Hepatocyte (in vitro differentiated cells): ENCODE data around the gene TACSTD2. TPM values are rescaled to one million over a fixed set of nuclear protein-coding genes. Genes with fewer than 3 reads are reported as not detected.

ENCODE experiments used
- DNase-seq: peaks from one replicate; pipeline ENCODE4 v3.0.0-alpha.2; 2016; ENCODE audit warnings: low spot score
- H2AFZ ChIP-seq: fragments of 200-600 bp; sonication (generic); 2 replicates; pipeline ENCODE4 v1.6.0; 2016; ENCODE audit warnings: antibody characterized with exemption, mild to moderate bottlenecking
- H3K27ac ChIP-seq: fragments of 200-600 bp; sonication (generic); 2 replicates; pipeline ENCODE4 v1.5.1; 2016; ENCODE audit warnings: mild to moderate bottlenecking
- H3K27me3 ChIP-seq: fragments of 200-600 bp; sonication (generic); 2 replicates; pipeline ENCODE4 v1.6.1; 2016
- H3K36me3 ChIP-seq: fragments of 200-600 bp; sonication (generic); replicated peaks from 2 replicates; pipeline ENCODE4 v1.5.1; 2016; ENCODE audit warnings: low read depth; ENCODE audit not compliant: insufficient read depth
- H3K4me1 ChIP-seq: fragments of 200-600 bp; sonication (generic); 2 replicates; pipeline ENCODE4 v1.5.1; 2016; ENCODE audit warnings: mild to moderate bottlenecking, moderate library complexity; ENCODE audit not compliant: insufficient read depth
- H3K4me2 ChIP-seq: fragments of 200-600 bp; sonication (generic); 2 replicates; pipeline ENCODE4 v1.6.0; 2016
- H3K4me3 ChIP-seq: fragments of 200-600 bp; sonication (generic); 2 replicates; pipeline ENCODE4 v1.5.1; 2016; ENCODE audit warnings: mild to moderate bottlenecking
- H3K79me2 ChIP-seq: fragments of 200-600 bp; sonication (generic); 2 replicates; pipeline ENCODE4 v1.6.0; 2017; ENCODE audit warnings: mild to moderate bottlenecking
- H3K9me2 ChIP-seq: fragments of 200-600 bp; sonication (generic); replicated peaks from 2 replicates; pipeline ENCODE4 v1.6.0; 2017; ENCODE audit warnings: mild to moderate bottlenecking; ENCODE audit not compliant: insufficient read depth
- H3K9me3 ChIP-seq: fragments of 200-600 bp; sonication (generic); 2 replicates; pipeline ENCODE4 v1.5.1; 2016; ENCODE audit warnings: low read depth, mild to moderate bottlenecking
- H4K20me1 ChIP-seq: fragments of 200-600 bp; sonication (generic); 2 replicates; pipeline ENCODE4 v1.6.0; 2016; ENCODE audit warnings: mild to moderate bottlenecking; ENCODE audit not compliant: insufficient read depth, poor library complexity, severe bottlenecking
- EZH2 ChIP-seq: fragments of 200-600 bp; sonication (generic); IDR thresholded peaks from 2 replicates; pipeline ENCODE4 v1.6.1; 2016; ENCODE audit warnings: antibody characterized with exemption, mild to moderate bottlenecking, borderline replicate concordance
- EZH2phosphoT487 ChIP-seq: fragments of 200-600 bp; sonication (generic); IDR thresholded peaks from one replicate; pipeline ENCODE4 v1.6.1; 2018; ENCODE audit warnings: antibody characterized with exemption, mild to moderate bottlenecking, low read depth, moderate library complexity; ENCODE audit not compliant: unreplicated experiment, severe bottlenecking
- WGBS: methylation state at CpG from one replicate; pipeline ENCODE4 v1.1.6; 2016; ENCODE audit warnings: low lambda C conversion rate; ENCODE audit errors: missing lambda C conversion rate; 5-methylcytosine and 5-hydroxymethylcytosine counted together
- polyA plus RNA-seq: library from polyadenylated mRNA; unstranded; fragments of >200 nt; fragmentation: Nextera tagmentation; extraction: Ambion mirVana; gene quantifications from 2 replicates; pipeline ENCODE4 v1.2.1, GENCODE V29; 2016
- total RNA-seq: library from RNA; depleted of rRNA; stranded (reverse); fragments of >200 nt; gene quantifications from 2 replicates; pipeline ENCODE4 v1.2.3, GENCODE V29; 2014
- TF ChIP-seq, protein P1 (sequence below): fragments of 200-600 bp; sonication (generic); IDR thresholded peaks from 2 replicates; pipeline ENCODE4 v1.5.1; 2016; ENCODE audit warnings: antibody characterized with exemption, mild to moderate bottlenecking; ENCODE audit not compliant: poor library complexity

Gene TACSTD2
- total and polyA plus RNA-seq, 2 experiments from 2014 or later: 6.7 to 21.7 TPM

- Histone ChIP-seq H3K4me1 (no peaks in the 10 kb centered on the region), H3K79me2 (no peaks in the 10 kb centered on the region), H3K9me3 (no peaks in the 10 kb centered on the region), H3K4me2 (no peak overlapping the region), H3K36me3 (no peaks in the 10 kb centered on the region), H3K9me2 (no peaks in the 10 kb centered on the region), H3K27ac (no peak overlapping the region), H3K27me3 (no peaks in the 10 kb centered on the region), H4K20me1 (no peaks in the 10 kb centered on the region), H3K4me3 (no peak overlapping the region), H2AFZ (no peak overlapping the region)
- TF ChIP-seq EZH2: no peak
- TF ChIP-seq, protein P1, sequence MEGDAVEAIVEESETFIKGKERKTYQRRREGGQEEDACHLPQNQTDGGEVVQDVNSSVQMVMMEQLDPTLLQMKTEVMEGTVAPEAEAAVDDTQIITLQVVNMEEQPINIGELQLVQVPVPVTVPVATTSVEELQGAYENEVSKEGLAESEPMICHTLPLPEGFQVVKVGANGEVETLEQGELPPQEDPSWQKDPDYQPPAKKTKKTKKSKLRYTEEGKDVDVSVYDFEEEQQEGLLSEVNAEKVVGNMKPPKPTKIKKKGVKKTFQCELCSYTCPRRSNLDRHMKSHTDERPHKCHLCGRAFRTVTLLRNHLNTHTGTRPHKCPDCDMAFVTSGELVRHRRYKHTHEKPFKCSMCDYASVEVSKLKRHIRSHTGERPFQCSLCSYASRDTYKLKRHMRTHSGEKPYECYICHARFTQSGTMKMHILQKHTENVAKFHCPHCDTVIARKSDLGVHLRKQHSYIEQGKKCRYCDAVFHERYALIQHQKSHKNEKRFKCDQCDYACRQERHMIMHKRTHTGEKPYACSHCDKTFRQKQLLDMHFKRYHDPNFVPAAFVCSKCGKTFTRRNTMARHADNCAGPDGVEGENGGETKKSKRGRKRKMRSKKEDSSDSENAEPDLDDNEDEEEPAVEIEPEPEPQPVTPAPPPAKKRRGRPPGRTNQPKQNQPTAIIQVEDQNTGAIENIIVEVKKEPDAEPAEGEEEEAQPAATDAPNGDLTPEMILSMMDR: no peak
- TF ChIP-seq EZH2phosphoT487: no peak
- 80% methylated on average over 3 of the region's 3 CpGs for WGBS
- DNase-seq: no peak
Measured at GRCh38 chr1:58528518-58528917, 48.5 kb downstream of the TACSTD2 start.

Other genes with a start within 250 kb of the TACSTD2 start
- gene OMA1, start 30.5 kb downstream of the TACSTD2 start, total RNA-seq: 26.8 and 36.0 TPM in 2 replicates
- gene OMA1, start 30.5 kb downstream of the TACSTD2 start, polyA plus RNA-seq: 13.7 and 19.7 TPM in 2 replicates
- gene MYSM1, start 122.8 kb upstream of the TACSTD2 start, total RNA-seq: 27.4 and 28.9 TPM in 2 replicates
- 10.7 and 13.3 TPM in 2 replicates for gene MYSM1, start 122.8 kb upstream of the TACSTD2 start, polyA plus RNA-seq
- gene JUN, start 206.8 kb upstream of the TACSTD2 start, total RNA-seq: 289 and 351 TPM in 2 replicates
- 170 and 189 TPM in 2 replicates for gene JUN, start 206.8 kb upstream of the TACSTD2 start, polyA plus RNA-seq